ENCODE data around the gene MEIOSIN. TPM values are rescaled to one million over a fixed set of nuclear protein-coding genes. Genes with fewer than 3 reads are reported as not detected.

MEIOSIN gene
- total and polyA plus RNA-seq, 9 of the 15 experiments (the other 6 are each of a cell fraction or from before 2014, with no cell fraction given), result 0.06 to 2.0 (median 0.76) TPM

DNA sequence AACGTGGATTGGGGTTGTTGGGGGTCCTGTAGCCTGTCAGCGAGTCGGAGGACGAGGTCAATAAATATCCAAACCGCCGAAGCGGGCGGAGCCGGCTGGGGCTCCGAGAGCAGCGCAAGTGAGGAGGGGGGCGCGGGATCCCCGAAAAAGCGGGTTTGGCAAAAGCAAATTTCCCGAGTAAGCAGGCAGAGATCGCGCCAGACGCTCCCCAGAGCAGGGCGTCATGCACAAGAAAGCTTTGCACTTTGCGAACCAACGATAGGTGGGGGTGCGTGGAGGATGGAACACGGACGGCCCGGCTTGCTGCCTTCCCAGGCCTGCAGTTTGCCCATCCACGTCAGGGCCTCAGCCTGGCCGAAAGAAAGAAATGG, 36.6 kb downstream of the MEIOSIN start (continued):
- TF ChIP-seq IRF1 (CRISPR knock-in tag; IDR thresholded peaks at IDR 0.05; ENCODE audit: borderline replicate concordance), result no peak
- TF ChIP-seq, protein P1, sequence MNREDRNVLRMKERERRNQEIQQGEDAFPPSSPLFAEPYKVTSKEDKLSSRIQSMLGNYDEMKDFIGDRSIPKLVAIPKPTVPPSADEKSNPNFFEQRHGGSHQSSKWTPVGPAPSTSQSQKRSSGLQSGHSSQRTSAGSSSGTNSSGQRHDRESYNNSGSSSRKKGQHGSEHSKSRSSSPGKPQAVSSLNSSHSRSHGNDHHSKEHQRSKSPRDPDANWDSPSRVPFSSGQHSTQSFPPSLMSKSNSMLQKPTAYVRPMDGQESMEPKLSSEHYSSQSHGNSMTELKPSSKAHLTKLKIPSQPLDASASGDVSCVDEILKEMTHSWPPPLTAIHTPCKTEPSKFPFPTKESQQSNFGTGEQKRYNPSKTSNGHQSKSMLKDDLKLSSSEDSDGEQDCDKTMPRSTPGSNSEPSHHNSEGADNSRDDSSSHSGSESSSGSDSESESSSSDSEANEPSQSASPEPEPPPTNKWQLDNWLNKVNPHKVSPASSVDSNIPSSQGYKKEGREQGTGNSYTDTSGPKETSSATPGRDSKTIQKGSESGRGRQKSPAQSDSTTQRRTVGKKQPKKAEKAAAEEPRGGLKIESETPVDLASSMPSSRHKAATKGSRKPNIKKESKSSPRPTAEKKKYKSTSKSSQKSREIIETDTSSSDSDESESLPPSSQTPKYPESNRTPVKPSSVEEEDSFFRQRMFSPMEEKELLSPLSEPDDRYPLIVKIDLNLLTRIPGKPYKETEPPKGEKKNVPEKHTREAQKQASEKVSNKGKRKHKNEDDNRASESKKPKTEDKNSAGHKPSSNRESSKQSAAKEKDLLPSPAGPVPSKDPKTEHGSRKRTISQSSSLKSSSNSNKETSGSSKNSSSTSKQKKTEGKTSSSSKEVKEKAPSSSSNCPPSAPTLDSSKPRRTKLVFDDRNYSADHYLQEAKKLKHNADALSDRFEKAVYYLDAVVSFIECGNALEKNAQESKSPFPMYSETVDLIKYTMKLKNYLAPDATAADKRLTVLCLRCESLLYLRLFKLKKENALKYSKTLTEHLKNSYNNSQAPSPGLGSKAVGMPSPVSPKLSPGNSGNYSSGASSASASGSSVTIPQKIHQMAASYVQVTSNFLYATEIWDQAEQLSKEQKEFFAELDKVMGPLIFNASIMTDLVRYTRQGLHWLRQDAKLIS (CRISPR knock-in tag; IDR thresholded peaks at IDR 0.05), result 0 out of 2 replicates have a peak, but pooled peaks have one; percentile 82
- TF ChIP-seq PHTF2 (CRISPR knock-in tag; IDR thresholded peaks at IDR 0.05), result no peak
- no peak for TF ChIP-seq HSF4 (CRISPR knock-in tag; IDR thresholded peaks at IDR 0.05; ENCODE audit: borderline replicate concordance)
- TF ChIP-seq, protein P2, sequence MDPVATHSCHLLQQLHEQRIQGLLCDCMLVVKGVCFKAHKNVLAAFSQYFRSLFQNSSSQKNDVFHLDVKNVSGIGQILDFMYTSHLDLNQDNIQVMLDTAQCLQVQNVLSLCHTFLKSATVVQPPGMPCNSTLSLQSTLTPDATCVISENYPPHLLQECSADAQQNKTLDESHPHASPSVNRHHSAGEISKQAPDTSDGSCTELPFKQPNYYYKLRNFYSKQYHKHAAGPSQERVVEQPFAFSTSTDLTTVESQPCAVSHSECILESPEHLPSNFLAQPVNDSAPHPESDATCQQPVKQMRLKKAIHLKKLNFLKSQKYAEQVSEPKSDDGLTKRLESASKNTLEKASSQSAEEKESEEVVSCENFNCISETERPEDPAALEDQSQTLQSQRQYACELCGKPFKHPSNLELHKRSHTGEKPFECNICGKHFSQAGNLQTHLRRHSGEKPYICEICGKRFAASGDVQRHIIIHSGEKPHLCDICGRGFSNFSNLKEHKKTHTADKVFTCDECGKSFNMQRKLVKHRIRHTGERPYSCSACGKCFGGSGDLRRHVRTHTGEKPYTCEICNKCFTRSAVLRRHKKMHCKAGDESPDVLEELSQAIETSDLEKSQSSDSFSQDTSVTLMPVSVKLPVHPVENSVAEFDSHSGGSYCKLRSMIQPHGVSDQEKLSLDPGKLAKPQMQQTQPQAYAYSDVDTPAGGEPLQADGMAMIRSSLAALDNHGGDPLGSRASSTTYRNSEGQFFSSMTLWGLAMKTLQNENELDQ (CRISPR knock-in tag; IDR thresholded peaks at IDR 0.05; ENCODE audit: borderline replicate concordance), result no peak
- TF ChIP-seq ARID3A (IDR thresholded peaks at IDR 0.05; ENCODE audit: borderline replicate concordance, low read depth, low read length), result no peak
- TF ChIP-seq FOSL1 (tag; conservative IDR thresholded peaks at IDR 0.05), result 0 out of 2 replicates have a peak, but pooled peaks have one; percentile 8
- TF ChIP-seq ZNF24 (IDR thresholded peaks at IDR 0.05), result 0 out of 2 replicates have a peak, but pooled peaks have one; percentile 4
- TF ChIP-seq, protein P3, sequence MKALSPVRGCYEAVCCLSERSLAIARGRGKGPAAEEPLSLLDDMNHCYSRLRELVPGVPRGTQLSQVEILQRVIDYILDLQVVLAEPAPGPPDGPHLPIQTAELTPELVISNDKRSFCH (CRISPR knock-in tag; IDR thresholded peaks at IDR 0.05), result no peak
- TF ChIP-seq, protein P3 (tag; IDR thresholded peaks at IDR 0.05), result no peak
- TF ChIP-seq ZC3H8 (IDR thresholded peaks at IDR 0.05), result no peak
- TF ChIP-seq, protein P4, sequence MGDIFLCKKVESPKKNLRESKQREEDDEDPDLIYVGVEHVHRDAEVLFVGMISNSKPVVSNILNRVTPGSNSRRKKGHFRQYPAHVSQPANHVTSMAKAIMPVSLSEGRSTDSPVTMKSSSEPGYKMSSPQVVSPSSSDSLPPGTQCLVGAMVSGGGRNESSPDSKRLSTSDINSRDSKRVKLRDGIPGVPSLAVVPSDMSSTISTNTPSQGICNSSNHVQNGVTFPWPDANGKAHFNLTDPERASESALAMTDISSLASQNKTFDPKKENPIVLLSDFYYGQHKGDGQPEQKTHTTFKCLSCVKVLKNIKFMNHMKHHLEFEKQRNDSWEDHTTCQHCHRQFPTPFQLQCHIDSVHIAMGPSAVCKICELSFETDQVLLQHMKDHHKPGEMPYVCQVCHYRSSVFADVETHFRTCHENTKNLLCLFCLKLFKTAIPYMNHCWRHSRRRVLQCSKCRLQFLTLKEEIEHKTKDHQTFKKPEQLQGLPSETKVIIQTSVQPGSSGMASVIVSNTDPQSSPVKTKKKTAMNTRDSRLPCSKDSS (IDR thresholded peaks at IDR 0.05; ENCODE audit: low read depth, partially characterized antibody), result no peak
- no peak for TF ChIP-seq TEAD2 (tag; IDR thresholded peaks at IDR 0.05)
- 0 out of 2 replicates have a peak, but pooled peaks have one; percentile 60 for TF ChIP-seq ZNF717 (CRISPR knock-in tag; IDR thresholded peaks at IDR 0.05)
- no peak for TF ChIP-seq POLR2B (IDR thresholded peaks at IDR 0.05; ENCODE audit: low read depth, partially characterized antibody)
- TF ChIP-seq TAF1 (IDR thresholded peaks at IDR 0.05; ENCODE audit: control insufficient read depth, extremely low read depth, insufficient read depth, low read length, severe bottlenecking), result peak; percentile 6
- no peak for TF ChIP-seq ZNF124 (CRISPR knock-in tag; IDR thresholded peaks at IDR 0.05)
- no peak for TF ChIP-seq ZFP1 (CRISPR knock-in tag; IDR thresholded peaks at IDR 0.05)
